NT2/D1 (cell line): ENCODE measurements around the gene CCDC116.
"Not testable (repeated sequence)": the region's sequence is repeated elsewhere in the genome, so short reads cannot be mapped to it uniquely, and the experiment has no call there.

Experiments used
- DNase-seq: peaks from one replicate; pipeline ENCODE4 v3.0.0-alpha.2; 2011; ENCODE audit warnings: low read depth, low spot score
- H3K27me3 ChIP-seq: 2 replicates; pipeline ENCODE4 v1.6.0; 2011; ENCODE audit warnings: mild to moderate bottlenecking; ENCODE audit not compliant: insufficient read length, insufficient read depth
- H3K36me3 ChIP-seq: 2 replicates; pipeline ENCODE4 v1.6.1; 2011; ENCODE audit warnings: mild to moderate bottlenecking, low read length, mixed read lengths; ENCODE audit not compliant: insufficient read depth, insufficient read length
- H3K4me1 ChIP-seq: 2 replicates; pipeline ENCODE4 v1.5.1; 2011; ENCODE audit not compliant: insufficient read depth, insufficient read length
- H3K4me3 ChIP-seq: 2 replicates; pipeline ENCODE4 v1.5.1; 2011; ENCODE audit warnings: low read depth; ENCODE audit not compliant: insufficient read length
- H3K9ac ChIP-seq: 2 replicates; pipeline ENCODE4 v1.6.0; 2011; ENCODE audit warnings: low read depth; ENCODE audit not compliant: insufficient read length
- H3K9me3 ChIP-seq: 2 replicates; pipeline ENCODE4 v1.5.1; 2011; ENCODE audit warnings: mild to moderate bottlenecking, low read length; ENCODE audit not compliant: insufficient read depth
- SUZ12 ChIP-seq: IDR thresholded peaks from 2 replicates; pipeline ENCODE4 v1.6.1; 2011; ENCODE audit not compliant: insufficient read length, insufficient read depth; ENCODE audit errors: extremely low read depth
- YY1 ChIP-seq: IDR thresholded peaks from 2 replicates; pipeline ENCODE4 v1.6.1; 2011; ENCODE audit not compliant: insufficient read length, insufficient read depth
- ZNF274 ChIP-seq: IDR thresholded peaks from 2 replicates; pipeline ENCODE4 v1.6.1; 2011; ENCODE audit warnings: mild to moderate bottlenecking, low read depth, low read length

Gene CCDC116

DNA sequence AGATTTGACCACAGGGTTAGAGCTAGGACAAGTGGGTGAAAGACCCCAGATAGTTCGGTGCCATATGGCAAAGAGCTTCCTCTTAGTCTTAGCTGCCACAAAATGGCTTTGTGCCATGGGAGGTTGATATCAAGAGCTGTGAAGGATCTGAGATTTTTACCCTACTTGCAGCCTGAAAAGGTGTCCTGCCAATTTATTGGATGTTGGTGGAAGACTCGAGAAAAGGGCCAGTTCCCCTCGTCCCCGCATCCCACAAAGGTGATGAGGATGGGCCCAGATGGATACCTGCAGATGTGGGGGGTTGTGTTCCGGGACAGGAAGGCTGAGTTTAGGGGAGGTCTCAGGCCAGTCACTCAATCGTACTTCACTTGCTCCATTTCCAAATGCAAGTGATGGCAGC, 30.0 kb upstream of the CCDC116 start:
- DNase-seq: no peak
- H3K36me3 ChIP-seq: peaks cover 27% of the 10 kb centered on the region

DNA sequence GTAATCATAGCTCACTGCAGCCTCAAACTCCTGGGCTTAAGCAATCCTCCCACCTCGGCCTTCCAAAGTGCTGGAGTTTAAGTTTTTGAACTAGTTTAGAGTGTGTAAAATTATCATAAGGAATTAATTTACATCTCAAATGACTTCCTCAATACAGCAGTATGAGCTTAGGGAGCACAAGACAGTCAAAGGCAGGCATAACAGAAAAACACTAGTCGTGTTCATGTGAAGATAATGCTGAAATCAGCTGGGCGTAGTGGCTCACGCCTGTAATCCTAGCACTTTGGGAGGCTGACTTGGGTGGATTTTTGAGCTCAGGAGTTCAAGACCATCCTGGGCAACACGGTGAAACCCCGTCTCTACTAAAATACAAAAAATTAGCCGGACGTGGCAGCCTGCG, 28.6 kb upstream of the CCDC116 start:
- TF ChIP-seq ZNF274 (no peak), SUZ12 (no peak), YY1 (no peak)
- DNase-seq: no peak
- Histone ChIP-seq H3K36me3 (peaks cover 23% of the 10 kb centered on the region), H3K4me1 (peaks cover 3% of the 10 kb centered on the region), H3K9ac (no peak overlapping the region), H3K9me3 (no peaks in the 10 kb centered on the region), H3K27me3 (no peaks in the 10 kb centered on the region), H3K4me3 (no peak overlapping the region)

More for the DNA sequence above, 30.0 kb upstream of the CCDC116 start:
- Histone ChIP-seq H3K4me1 (peaks cover 3% of the 10 kb centered on the region), H3K9ac (no peak overlapping the region), H3K4me3 (no peak overlapping the region), H3K27me3 (no peaks in the 10 kb centered on the region), H3K9me3 (no peaks in the 10 kb centered on the region)
- TF ChIP-seq SUZ12: no peak
- no peak for TF ChIP-seq YY1
- no peak for TF ChIP-seq ZNF274

DNA sequence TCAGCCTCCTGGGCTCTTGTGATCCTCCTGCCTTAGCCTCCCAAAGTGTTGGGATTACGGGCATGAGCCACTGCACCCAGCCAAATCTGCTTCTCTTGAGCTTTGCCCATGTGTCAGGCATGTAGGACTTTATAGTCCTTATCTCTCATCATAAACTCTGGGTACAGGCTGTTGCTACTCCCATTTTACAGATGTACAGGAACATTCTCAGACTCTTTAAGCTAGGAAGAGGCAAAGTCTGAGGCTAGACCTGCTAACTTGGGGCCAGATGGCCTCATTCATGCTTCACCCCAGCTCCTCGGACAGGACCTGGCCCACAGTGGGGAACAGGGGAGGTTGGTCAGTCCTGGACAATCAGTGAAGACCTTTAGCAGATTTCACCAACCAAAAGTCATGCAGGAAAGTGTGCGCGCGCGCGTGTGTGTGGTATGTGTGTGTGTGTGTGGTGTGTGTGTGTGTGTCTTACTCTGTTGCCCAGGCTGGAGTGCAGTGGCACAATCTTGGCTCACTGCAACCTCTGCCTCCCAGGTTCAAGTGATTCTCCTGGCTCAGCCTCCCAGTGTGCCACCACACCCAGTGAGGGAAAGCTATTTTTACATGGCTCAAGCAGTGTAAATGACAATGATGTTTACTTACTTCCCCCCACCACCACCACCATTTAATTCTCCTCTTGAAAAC, 26.5 kb upstream of the CCDC116 start:
- no peaks in the 10 kb centered on the region for H3K9me3 ChIP-seq
- TF ChIP-seq YY1 (no peak), SUZ12 (no peak), ZNF274 (no peak)
- peaks cover 3% of the 10 kb centered on the region for H3K4me1 ChIP-seq
- H3K4me3 ChIP-seq: no peak overlapping the region
- H3K27me3 ChIP-seq: no peaks in the 10 kb centered on the region
- no peak overlapping the region for H3K9ac ChIP-seq
- peaks cover 35% of the 10 kb centered on the region for H3K36me3 ChIP-seq
- no peak for DNase-seq

DNA sequence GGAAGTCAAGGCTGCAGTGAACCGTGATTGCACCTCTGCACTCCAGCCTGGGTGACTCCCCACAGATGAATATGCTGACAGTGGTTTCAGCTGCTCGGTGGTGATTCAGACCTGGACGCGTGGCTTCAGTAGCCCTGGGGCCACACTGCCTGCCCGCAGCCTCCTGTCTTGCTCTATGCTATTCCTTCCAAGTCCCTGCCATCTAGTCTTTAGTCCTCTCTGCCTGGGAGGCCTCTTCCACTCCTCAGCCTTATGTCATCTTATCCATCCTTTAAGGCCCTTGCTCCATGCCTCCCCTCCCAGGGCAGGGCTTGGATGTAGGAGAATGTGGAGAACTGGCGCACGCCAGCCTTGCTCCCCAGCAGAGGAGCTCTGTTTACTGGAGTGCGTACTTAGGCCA, 25.8 kb upstream of the CCDC116 start:
- Histone ChIP-seq H3K4me3 (no peak overlapping the region), H3K27me3 (no peaks in the 10 kb centered on the region), H3K4me1 (peaks cover 3% of the 10 kb centered on the region), H3K9me3 (no peaks in the 10 kb centered on the region), H3K36me3 (peaks cover 39% of the 10 kb centered on the region), H3K9ac (no peak overlapping the region)
- no peak for DNase-seq
- TF ChIP-seq ZNF274 (no peak), SUZ12 (no peak), YY1 (no peak)

DNA sequence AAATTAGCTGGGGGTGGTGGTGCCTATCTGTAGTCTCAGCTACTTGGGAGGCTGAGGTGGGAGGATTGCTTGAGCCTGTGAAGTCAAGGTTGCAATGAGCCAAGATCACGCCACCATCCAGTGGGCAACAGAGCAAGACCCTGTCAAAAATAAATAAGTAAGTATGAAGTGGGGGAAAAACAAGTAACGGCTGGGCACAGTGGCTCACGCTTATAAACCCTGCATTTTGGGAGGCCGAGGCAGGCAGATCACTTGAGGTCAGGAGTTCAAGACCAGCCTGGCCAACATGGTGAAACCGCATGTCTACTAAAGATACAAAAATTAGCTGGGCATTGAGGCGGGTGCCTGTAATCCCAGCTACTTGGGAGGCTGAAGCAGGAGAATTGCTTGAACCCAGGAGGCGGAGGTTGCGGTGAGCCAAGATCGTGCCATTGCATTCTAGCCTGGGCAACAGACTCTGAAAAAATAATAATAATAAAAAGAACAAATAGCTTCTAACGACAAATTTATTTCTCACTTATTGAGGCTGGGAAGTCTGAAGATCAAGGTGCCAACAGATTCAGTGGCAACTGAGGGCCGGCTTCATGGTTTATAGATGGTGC, 22.9 kb upstream of the CCDC116 start:
- not testable (repeated sequence) for H3K4me3 ChIP-seq, H3K27me3 ChIP-seq, H3K4me1 ChIP-seq, H3K9me3 ChIP-seq, DNase-seq, H3K9ac ChIP-seq
- H3K36me3 ChIP-seq: peaks cover 55% of the 10 kb centered on the region

DNA sequence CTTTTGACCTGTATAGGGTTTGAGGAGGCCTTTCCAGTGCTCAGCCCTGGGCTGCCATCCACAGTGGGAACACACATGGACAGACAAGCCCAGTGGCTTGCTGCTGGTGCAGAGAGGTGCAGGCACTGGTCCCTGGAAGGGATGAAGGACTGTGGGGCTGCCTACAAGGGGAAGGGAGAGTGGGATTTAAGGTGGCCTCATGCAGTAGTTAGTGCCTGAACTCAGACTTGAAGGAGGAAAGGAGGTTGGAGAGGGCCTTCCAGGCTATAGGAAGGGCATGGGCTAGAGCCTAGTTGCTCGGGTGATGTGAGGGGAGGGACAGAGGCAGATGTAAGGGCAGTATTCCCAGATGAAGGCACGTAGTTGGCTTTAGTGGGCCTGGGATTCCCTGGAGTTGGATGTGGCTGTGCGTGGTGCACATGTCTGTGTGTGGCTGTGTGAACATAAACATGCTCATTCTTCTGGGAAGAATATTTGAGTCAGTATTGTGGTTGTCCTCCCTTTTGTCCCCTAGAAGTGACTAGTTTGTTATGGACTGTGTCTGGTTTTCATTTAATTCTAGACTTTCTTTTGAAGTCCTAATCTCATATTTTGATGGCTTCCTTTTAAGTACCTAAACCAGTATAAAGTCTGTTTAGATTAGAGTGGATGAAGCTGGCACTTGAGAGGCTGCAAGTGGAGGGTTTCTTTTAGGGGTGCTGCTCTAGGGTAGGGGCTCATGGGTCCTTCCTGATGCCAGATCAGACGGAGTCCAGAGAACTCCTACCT, 21.2 kb upstream of the CCDC116 start:
- Histone ChIP-seq H3K36me3 (peaks cover 63% of the 10 kb centered on the region), H3K9me3 (no peaks in the 10 kb centered on the region), H3K4me3 (no peak overlapping the region), H3K4me1 (peaks cover 3% of the 10 kb centered on the region), H3K27me3 (no peaks in the 10 kb centered on the region), H3K9ac (no peak overlapping the region)
- DNase-seq: no peak
- no peak for TF ChIP-seq SUZ12
- TF ChIP-seq YY1: no peak
- no peak for TF ChIP-seq ZNF274

DNA sequence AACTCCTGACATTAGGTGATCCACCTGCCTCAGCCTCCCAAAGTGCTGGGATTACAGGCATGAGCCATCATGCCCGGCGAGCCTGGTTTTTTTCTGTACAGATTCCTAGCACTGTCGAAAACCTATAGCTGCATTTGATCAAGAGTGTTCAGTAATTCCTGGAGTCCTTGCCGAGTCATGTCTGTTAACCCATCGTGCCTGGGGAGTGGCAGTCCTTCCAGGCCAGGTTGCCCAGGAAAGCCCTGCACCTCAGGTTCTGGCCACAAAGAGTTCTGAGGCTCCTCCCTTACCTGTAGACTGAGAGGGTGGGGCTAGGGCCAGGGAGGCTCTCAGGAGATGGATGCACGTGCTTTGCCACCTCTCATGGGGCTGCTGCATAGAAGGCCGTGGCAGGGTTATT, 19.7 kb upstream of the CCDC116 start:
- TF ChIP-seq SUZ12 (no peak), YY1 (no peak), ZNF274 (no peak)
- Histone ChIP-seq H3K36me3 (peaks cover 56% of the 10 kb centered on the region), H3K9ac (no peak overlapping the region), H3K9me3 (no peaks in the 10 kb centered on the region), H3K27me3 (no peaks in the 10 kb centered on the region), H3K4me1 (no peaks in the 10 kb centered on the region), H3K4me3 (no peak overlapping the region)
- DNase-seq: no peak
